ENCODE measurements around the gene PLEKHA1. TPM values are rescaled to one million over a fixed set of nuclear protein-coding genes. Genes with fewer than 3 reads are reported as not detected.

PLEKHA1 gene
- total and polyA plus RNA-seq, 2 experiments from 2014 or later = 25.8 to 36.6 TPM

- TF ChIP-seq ZNF331 (CRISPR knock-in tag; IDR thresholded peaks at IDR 0.05; ENCODE audit: low read depth) (no peak), EZH2phosphoT487 (IDR thresholded peaks at IDR 0.05; ENCODE audit: unreplicated experiment) (no peak), NANOG (IDR thresholded peaks at IDR 0.05; ENCODE audit: borderline replicate concordance) (no peak), EZH2 (IDR thresholded peaks at IDR 0.05; ENCODE audit: low read depth, unreplicated experiment) (no peak), ZNF114 (CRISPR knock-in tag; IDR thresholded peaks at IDR 0.05) (no peak)
- peaks cover 7% of the 10 kb centered on the region for H3K4me1 ChIP-seq (ENCODE audit: insufficient read depth)
- no peak overlapping the region for H3K4me3 Mint-ChIP-seq
- peaks cover 12% of the 10 kb centered on the region for H3K4me1 Mint-ChIP-seq
- H3K27ac ChIP-seq (ENCODE audit: low read depth) = no peak overlapping the region
- no peak overlapping the region for H2AFZ ChIP-seq
- H4K20me1 ChIP-seq (replicated peaks; ENCODE audit: insufficient read depth) = no peaks in the 10 kb centered on the region
- DNase-seq (ENCODE audit: low spot score) (no peak), ATAC-seq (no peak)
- H3K36me3 ChIP-seq (ENCODE audit: insufficient read depth) = no peaks in the 10 kb centered on the region
- H3K36me3 Mint-ChIP-seq (ENCODE audit: low read depth) = no peaks in the 10 kb centered on the region
- peaks cover 16% of the 10 kb centered on the region; the same call in 1 of the 2 replicates for H3K9me2 ChIP-seq (ENCODE audit: insufficient read depth)
- H3F3A ChIP-seq (replicated peaks; ENCODE audit: low read depth) = no peaks in the 10 kb centered on the region
- H3K4me3 ChIP-seq = no peak overlapping the region
- H3K9me3 Mint-ChIP-seq = no peaks in the 10 kb centered on the region; the same call in 2 of the 3 replicates
- H3K27me3 Mint-ChIP-seq (ENCODE audit: insufficient read depth, low read depth, poor library complexity) = peaks cover 4% of the 10 kb centered on the region
- no peak overlapping the region for H3K27ac Mint-ChIP-seq
- no peaks in the 10 kb centered on the region for H3K27me3 ChIP-seq (ENCODE audit: insufficient read depth)
- H3K4me2 ChIP-seq = no peak overlapping the region
- no peaks in the 10 kb centered on the region for H3K79me2 ChIP-seq (replicated peaks; ENCODE audit: insufficient read depth)
Measured at GRCh38 chr10:122325235-122325634, 49.3 kb upstream of the PLEKHA1 start.

- Histone ChIP-seq H3K27me3 (ENCODE audit: insufficient read depth) (no peaks in the 10 kb centered on the region), H3K9me2 (ENCODE audit: insufficient read depth) (peaks cover 16% of the 10 kb centered on the region; the same call in 1 of the 2 replicates), H3K4me1 (ENCODE audit: insufficient read depth) (peaks cover 7% of the 10 kb centered on the region), H4K20me1 (replicated peaks; ENCODE audit: insufficient read depth) (no peaks in the 10 kb centered on the region), H3K4me2 (no peak overlapping the region), H3K79me2 (replicated peaks; ENCODE audit: insufficient read depth) (no peaks in the 10 kb centered on the region), H3K4me3 (no peak overlapping the region), H3K36me3 (ENCODE audit: insufficient read depth) (no peaks in the 10 kb centered on the region), H3F3A (replicated peaks; ENCODE audit: low read depth) (no peaks in the 10 kb centered on the region), H3K27ac (ENCODE audit: low read depth) (no peak overlapping the region), H2AFZ (no peak overlapping the region)
- Mint-ChIP-seq H3K4me3 (no peak overlapping the region), H3K4me1 (peaks cover 16% of the 10 kb centered on the region), H3K27me3 (ENCODE audit: insufficient read depth, low read depth, poor library complexity) (peaks cover 4% of the 10 kb centered on the region), H3K9me3 (no peaks in the 10 kb centered on the region; the same call in 2 of the 3 replicates), H3K27ac (no peak overlapping the region), H3K36me3 (ENCODE audit: low read depth) (no peaks in the 10 kb centered on the region)
- ATAC-seq (no peak), DNase-seq (ENCODE audit: low spot score) (no peak)
- TF ChIP-seq JUNB (IDR thresholded peaks at IDR 0.05; ENCODE audit: unreplicated experiment) (no peak), EZH2phosphoT487 (IDR thresholded peaks at IDR 0.05; ENCODE audit: unreplicated experiment) (no peak), ZNF331 (CRISPR knock-in tag; IDR thresholded peaks at IDR 0.05; ENCODE audit: low read depth) (no peak), ZNF462 (CRISPR knock-in tag; IDR thresholded peaks at IDR 0.05) (no peak), STAT1 (IDR thresholded peaks at IDR 0.05; ENCODE audit: unreplicated experiment) (no peak), POLR2AphosphoS5 (IDR thresholded peaks at IDR 0.05; ENCODE audit: low read depth) (no peak), ZNF114 (CRISPR knock-in tag; IDR thresholded peaks at IDR 0.05) (no peak), ETS1 (IDR thresholded peaks at IDR 0.05) (no peak), CTCF (conservative IDR thresholded peaks at IDR 0.05; ENCODE audit: low read depth in 2 of 2) (no peak), EZH2 (IDR thresholded peaks at IDR 0.05; ENCODE audit: low read depth, unreplicated experiment) (no peak)
Measured at GRCh38 chr10:122326385-122326784, 48.1 kb upstream of the PLEKHA1 start.
